Endothelial cell of umbilical vein (primary cell): ENCODE results near the gene TM9SF2. TPM values are rescaled to one million over a fixed set of nuclear protein-coding genes. Genes with fewer than 3 reads are reported as not detected.

Experiments used
- BruUV-seq: library from RNA; stranded (reverse); fragments of 400-500 nt; replicated peaks from 2 replicates; lab custom pipeline; 2021; lab: Mats Ljungman, UMichigan
- CTCF ChIA-PET: fragments of 300-600, 350-600 bp; sonication (Branson Sonifier 250); formaldehyde crosslinking; loops from one replicate; lab custom pipeline; 2021; ENCODE audit warnings: antibody characterized with exemption, inconsistent platforms; lab: Charles Lee
- POLR2A ChIA-PET: fragments of 300-600, 350-600 bp; sonication (Branson Sonifier 250); formaldehyde crosslinking; loops from one replicate; lab custom pipeline; 2021; ENCODE audit warnings: antibody characterized with exemption, inconsistent platforms; lab: Charles Lee
- DNase-seq: peaks from one replicate; pipeline ENCODE4 v3.0.0-alpha.2; 2011; ENCODE audit warnings: low read depth, low spot score
- FAIRE-seq: peaks from 2 replicates; lab custom pipeline; 2011; peaks lifted over from hg19 to GRCh38; lab: Jason Lieb, UNC
- H2AFZ ChIP-seq: 2 replicates; pipeline ENCODE4 v1.6.0; 2012; ENCODE audit warnings: low read depth, low read length, control low read depth, inconsistent platforms
- H3K27ac ChIP-seq: 2 replicates; pipeline ENCODE4 v1.5.1; 2011; ENCODE audit warnings: low read depth, mild to moderate bottlenecking, control low read depth, low read length, moderate library complexity; ENCODE audit not compliant: insufficient read depth
- H3K27me3 ChIP-seq, 2 experiments: 2 replicates each; pipeline versions ENCODE4 v1.6.0 to v1.6.1; 2011; ENCODE audit warnings: low read length in 2 of 2, mixed read lengths in 1 of 2; ENCODE audit not compliant: control insufficient read depth in 2 of 2, insufficient read depth in 2 of 2
- H3K36me3 ChIP-seq, 2 experiments: 2 replicates in 1 of 2; 3 replicates in 1 of 2; pipeline ENCODE4 v1.5.1; 2011; ENCODE audit warnings: low read length in 2 of 2, mild to moderate bottlenecking in 1 of 2, moderate library complexity in 1 of 2; ENCODE audit not compliant: control insufficient read depth in 2 of 2, insufficient read depth in 2 of 2; ENCODE audit errors: extremely low read depth in 1 of 2
- H3K4me1 ChIP-seq: 3 replicates; pipeline ENCODE4 v1.5.1; 2011; ENCODE audit warnings: mild to moderate bottlenecking, low read length; ENCODE audit not compliant: control insufficient read depth, insufficient read depth; ENCODE audit errors: extremely low read depth
- H3K4me2 ChIP-seq: 2 replicates; pipeline ENCODE4 v1.6.1; 2011; ENCODE audit warnings: low read length, control low read depth, mixed read lengths; ENCODE audit not compliant: insufficient read depth
- H3K4me3 ChIP-seq, 3 experiments: fragments of 200-600 bp in 1 of 3; sonication (generic), shearing (Covaris generic) in 1 of 3; replicated peaks in 1 of 3; 2 replicates each; pipeline ENCODE4 v1.5.1; 2011 to 2016; ENCODE audit warnings: control low read depth in 3 of 3, low read length in 3 of 3, mild to moderate bottlenecking in 2 of 3, inconsistent platforms in 1 of 3, low read depth in 1 of 3, moderate library complexity in 1 of 3; ENCODE audit not compliant: insufficient read depth in 1 of 3
- H3K79me2 ChIP-seq: 2 replicates; pipeline ENCODE4 v1.6.0; 2012; ENCODE audit warnings: low read length, inconsistent platforms; ENCODE audit not compliant: control insufficient read depth, insufficient read depth
- H3K9ac ChIP-seq: replicated peaks from 2 replicates; pipeline ENCODE3; 2011; ENCODE audit warnings: low read length, control low read depth; ENCODE audit not compliant: insufficient read depth; ENCODE audit errors: extremely low read depth
- H3K9me1 ChIP-seq: replicated peaks from 3 replicates; pipeline ENCODE4 v1.6.0; 2011; ENCODE audit warnings: mild to moderate bottlenecking, low read length; ENCODE audit not compliant: control insufficient read depth, insufficient read depth; ENCODE audit errors: extremely low read depth
- H3K9me3 ChIP-seq: replicated peaks from 2 replicates; pipeline ENCODE4 v1.5.1; 2012; ENCODE audit warnings: low read length, inconsistent platforms; ENCODE audit not compliant: control insufficient read depth, insufficient read depth
- H4K20me1 ChIP-seq: replicated peaks from 2 replicates; pipeline ENCODE3; 2011; ENCODE audit warnings: mild to moderate bottlenecking, low read length; ENCODE audit not compliant: control insufficient read depth, insufficient read depth; ENCODE audit errors: extremely low read depth
- EZH2 ChIP-seq: IDR thresholded peaks from 2 replicates; pipeline ENCODE4 v1.6.1; 2012; ENCODE audit warnings: borderline replicate concordance, low read depth, mild to moderate bottlenecking, moderate library complexity, low read length, inconsistent platforms; ENCODE audit not compliant: severe bottlenecking
- FOS ChIP-seq: IDR thresholded peaks from 2 replicates; pipeline ENCODE4 v1.6.1; 2011; ENCODE audit warnings: mild to moderate bottlenecking, low read length, moderate library complexity, borderline replicate concordance; ENCODE audit not compliant: insufficient read depth
- GATA2 ChIP-seq: IDR thresholded peaks from 2 replicates; pipeline ENCODE4 v1.7.0; 2011; ENCODE audit warnings: low read depth, mild to moderate bottlenecking, moderate library complexity, mixed read lengths, low read length; ENCODE audit not compliant: insufficient read length, insufficient read depth
- JUN ChIP-seq: IDR thresholded peaks from 2 replicates; pipeline ENCODE4 v1.6.1; 2011; ENCODE audit warnings: borderline replicate concordance, low read depth; ENCODE audit not compliant: insufficient read length, insufficient read depth
- MYC ChIP-seq: IDR thresholded peaks from one replicate; pipeline ENCODE4 v1.6.1; 2011; ENCODE audit warnings: mild to moderate bottlenecking, low read depth, low read length
- POLR2A ChIP-seq: IDR thresholded peaks from 2 replicates; pipeline ENCODE4 v1.6.1; 2012; ENCODE audit warnings: low read depth, mild to moderate bottlenecking, control low read depth, low read length
- POLR2AphosphoS5 ChIP-seq: IDR thresholded peaks from 2 replicates; pipeline ENCODE4 v1.6.1; 2012; ENCODE audit warnings: low read depth, mild to moderate bottlenecking, control low read depth, low read length, moderate library complexity; ENCODE audit not compliant: insufficient read depth
- dilution Hi-C: fragments of 300-500 bp; cut with MboI; formaldehyde crosslinking; loops from one replicate; pipeline ENCODE4 v1.15.0; 2019; ENCODE audit warnings: low sequenced_read_pairs; ENCODE audit not compliant: extremely low pct_ligation_motif_present
- intact Hi-C: fragments of 100-400 bp; cut with micrococcal nuclease; formaldehyde crosslinking; loops from one replicate; pipeline ENCODE4 v1.10.0; 2022
- polyA plus RNA-seq, 4 experiments: library from polyadenylated mRNA; depleted of rRNA in 3 of 4; stranded (reverse) in 3 of 4; unstranded in 1 of 4; fragments of >200 nt; gene quantifications; 2 replicates each; pipeline versions ENCODE4 v1.2.1 to v1.2.3, GENCODE V29; 2011 to 2012; ENCODE audit warnings: missing spikeins in 1 of 4
- total RNA-seq: library from RNA; stranded (reverse); gene quantifications from 2 replicates; pipeline ENCODE4 v1.2.3, GENCODE V29; 2021
- TF ChIP-seq, protein P1 (sequence below): IDR thresholded peaks from 2 replicates; pipeline ENCODE4 v1.6.1; 2011; ENCODE audit not compliant: insufficient read depth, insufficient read length
- TF ChIP-seq, protein P2 (sequence below), 2 donors: IDR thresholded peaks; 1 replicate in 1 of 2; 2 replicates in 1 of 2; pipeline ENCODE4 v1.5.1; 2011; ENCODE audit warnings: low read length in 2 of 2, mild to moderate bottlenecking in 2 of 2, moderate library complexity in 2 of 2, control low read depth in 1 of 2, inconsistent platforms in 1 of 2, low read depth in 1 of 2; ENCODE audit not compliant: insufficient read depth in 1 of 2; ENCODE audit errors: extremely low read depth in 1 of 2

The TM9SF2 gene
- total and polyA plus RNA-seq, 2 donors (not counting 3 experiments of a cell fraction or from before 2014, with no cell fraction given), result 76.0 to 90.0 TPM

DNA sequence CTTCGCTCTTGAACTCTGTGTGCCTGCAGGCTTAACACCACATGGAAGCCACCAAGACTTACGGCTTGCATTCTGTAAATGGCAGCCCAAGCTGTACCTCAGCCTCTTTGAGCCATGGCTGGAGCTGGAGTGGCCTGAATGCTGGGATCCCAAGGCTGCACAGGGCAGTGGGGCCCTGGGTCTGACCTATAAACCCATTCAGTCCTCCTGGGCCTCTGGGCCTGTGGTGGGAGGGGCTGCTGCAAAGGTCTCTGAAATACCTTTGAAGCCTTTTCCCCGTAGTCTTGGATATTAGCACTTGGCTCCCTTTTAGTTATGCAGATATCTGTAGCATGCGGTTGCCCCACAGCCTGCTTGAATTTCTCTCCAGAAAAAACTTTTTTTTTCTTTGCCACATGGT, 8.2 kb downstream of the TM9SF2 start:
- no peak for TF ChIP-seq EZH2
- TF ChIP-seq, protein P1, sequence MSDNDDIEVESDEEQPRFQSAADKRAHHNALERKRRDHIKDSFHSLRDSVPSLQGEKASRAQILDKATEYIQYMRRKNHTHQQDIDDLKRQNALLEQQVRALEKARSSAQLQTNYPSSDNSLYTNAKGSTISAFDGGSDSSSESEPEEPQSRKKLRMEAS, result no peak
- no peak for TF ChIP-seq GATA2
- TF ChIP-seq JUN, result no peak
- TF ChIP-seq POLR2A, result no peak
- TF ChIP-seq, protein P2, sequence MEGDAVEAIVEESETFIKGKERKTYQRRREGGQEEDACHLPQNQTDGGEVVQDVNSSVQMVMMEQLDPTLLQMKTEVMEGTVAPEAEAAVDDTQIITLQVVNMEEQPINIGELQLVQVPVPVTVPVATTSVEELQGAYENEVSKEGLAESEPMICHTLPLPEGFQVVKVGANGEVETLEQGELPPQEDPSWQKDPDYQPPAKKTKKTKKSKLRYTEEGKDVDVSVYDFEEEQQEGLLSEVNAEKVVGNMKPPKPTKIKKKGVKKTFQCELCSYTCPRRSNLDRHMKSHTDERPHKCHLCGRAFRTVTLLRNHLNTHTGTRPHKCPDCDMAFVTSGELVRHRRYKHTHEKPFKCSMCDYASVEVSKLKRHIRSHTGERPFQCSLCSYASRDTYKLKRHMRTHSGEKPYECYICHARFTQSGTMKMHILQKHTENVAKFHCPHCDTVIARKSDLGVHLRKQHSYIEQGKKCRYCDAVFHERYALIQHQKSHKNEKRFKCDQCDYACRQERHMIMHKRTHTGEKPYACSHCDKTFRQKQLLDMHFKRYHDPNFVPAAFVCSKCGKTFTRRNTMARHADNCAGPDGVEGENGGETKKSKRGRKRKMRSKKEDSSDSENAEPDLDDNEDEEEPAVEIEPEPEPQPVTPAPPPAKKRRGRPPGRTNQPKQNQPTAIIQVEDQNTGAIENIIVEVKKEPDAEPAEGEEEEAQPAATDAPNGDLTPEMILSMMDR (IDR thresholded peaks at IDR 0.05; ENCODE audit: extremely low read depth in 1 of 2, insufficient read depth in 1 of 2, low read depth in 1 of 2, low read length in 2 of 2), result no peak
- TF ChIP-seq MYC, result no peak
- TF ChIP-seq FOS, result no peak
- TF ChIP-seq POLR2AphosphoS5, result no peak
- Histone ChIP-seq H3K79me2 (peaks cover 93% of the 10 kb centered on the region), H3K9ac (no peak overlapping the region), H3K4me2 (no peak overlapping the region), H2AFZ (no peak overlapping the region), H3K4me1 (peaks cover 13% of the 10 kb centered on the region), H3K9me3 (no peaks in the 10 kb centered on the region), H3K27ac (no peak overlapping the region), H4K20me1 (peaks cover 9% of the 10 kb centered on the region), H3K36me3 (no peaks in the 10 kb centered on the region), H3K9me1 (no peaks in the 10 kb centered on the region), H3K27me3 (no peaks in the 10 kb centered on the region), H3K4me3 (no peak overlapping the region)
- dilution Hi-C loops, result no loop called here
- no TSS peak for BruUV-seq
- POLR2A ChIA-PET, result no interaction called here
- intact Hi-C loops, result no loop called here
- CTCF ChIA-PET, result no interaction called here
- FAIRE-seq (no peak), DNase-seq (no peak)
